ENCODE measurements around the gene HSBP1L1.

The HSBP1L1 gene

GRCh38 chr18:79964330-79965118 lies at the start of gene HSBP1L1:
HSBP1L1 (plus strand) TSS chr18:79964643; CDS start chr18:79964736, 93 bp downstream.
- DNase-seq, result peak; percentile 59 to 74

GRCh38 chr18:79915161-79916127 lies 49.0 kb upstream of the HSBP1L1 start:
- DNase-seq, result no peak

- DNase-seq, result no peak
Observed at GRCh38 chr18:79916128-79916494, 48.3 kb upstream of the HSBP1L1 start.

- no peak for DNase-seq
Observed at GRCh38 chr18:79916546-79917168, 47.8 kb upstream of the HSBP1L1 start.

GRCh38 chr18:79917169-79917852 lies 47.1 kb upstream of the HSBP1L1 start:
- DNase-seq, result no peak

GRCh38 chr18:79917853-79918614 lies 46.4 kb upstream of the HSBP1L1 start:
- no peak for DNase-seq

GRCh38 chr18:79918615-79919011 lies 45.8 kb upstream of the HSBP1L1 start:
- no peak for DNase-seq

GRCh38 chr18:79919089-79919488 lies 45.4 kb upstream of the HSBP1L1 start:
- no peak for DNase-seq

GRCh38 chr18:79921984-79922965 lies 42.2 kb upstream of the HSBP1L1 start:
- DNase-seq, result peak in 1 of 2 donors; percentile 16

- no peak for DNase-seq
Observed at GRCh38 chr18:79922971-79923411, 41.5 kb upstream of the HSBP1L1 start.

- DNase-seq, result no peak
Observed at GRCh38 chr18:79923896-79924585, 40.4 kb upstream of the HSBP1L1 start.

- no peak for DNase-seq
Observed at GRCh38 chr18:79924814-79925731, 39.4 kb upstream of the HSBP1L1 start.

GRCh38 chr18:79926306-79926705 lies 38.1 kb upstream of the HSBP1L1 start:
- no peak for DNase-seq

GRCh38 chr18:79926715-79927606 lies 37.5 kb upstream of the HSBP1L1 start:
- no peak for DNase-seq

GRCh38 chr18:79927607-79928562 lies 36.6 kb upstream of the HSBP1L1 start:
- DNase-seq, result no peak

GRCh38 chr18:79928563-79928960 lies 35.9 kb upstream of the HSBP1L1 start:
- no peak for DNase-seq
